Prostate gland (tissue), 2 donors: Measurements from ENCODE around the gene PAX2. TPM values are rescaled to one million over a fixed set of nuclear protein-coding genes. Genes with fewer than 3 reads are reported as not detected.

ENCODE experiments used
- DNase-seq: peaks from one replicate; pipeline ENCODE4 v3.0.0-alpha.2; 2019; ENCODE audit warnings: low spot score
- H3K27ac ChIP-seq, 2 donors: fragments of 200-600 bp; sonication (generic); 2 replicates each; pipeline ENCODE4 v1.5.1; 2017 to 2019
- H3K27me3 ChIP-seq: fragments of 200-600 bp; sonication (generic); replicated peaks from 2 replicates; pipeline ENCODE4 v1.5.1; 2019; ENCODE audit not compliant: insufficient read depth
- H3K36me3 ChIP-seq, 2 donors: fragments of 200-600 bp; sonication (generic); 1 replicate in 1 of 2; 2 replicates in 1 of 2; pipeline versions ENCODE4 v1.5.1 to v1.8.1; 2017 to 2019
- H3K4me1 ChIP-seq: fragments of 200-600 bp; sonication (generic); replicated peaks from 2 replicates; pipeline ENCODE4 v1.5.1; 2019
- H3K4me3 ChIP-seq, 2 donors: fragments of 200-600 bp; sonication (generic); 2 replicates each; pipeline ENCODE4 v1.5.1; 2017 to 2019
- H3K9me3 ChIP-seq: fragments of 200-600 bp; sonication (generic); 2 replicates; pipeline ENCODE4 v1.5.1; 2017
- CTCF ChIP-seq, 4 experiments: fragments of 200-600 bp in 2 of 4; fragments of 450-650 bp in 2 of 4; sonication (generic) in 2 of 4; IDR thresholded peaks; 1 replicate in 3 of 4; 2 replicates in 1 of 4; pipeline ENCODE4 v1.5.1; 2016 to 2019; ENCODE audit warnings: antibody characterized with exemption in 4 of 4, mild to moderate bottlenecking in 2 of 4, moderate library complexity in 2 of 4
- POLR2A ChIP-seq: fragments of 450-650 bp; IDR thresholded peaks from one replicate; pipeline ENCODE4 v1.6.1; 2016; ENCODE audit warnings: antibody characterized with exemption, mild to moderate bottlenecking
- POLR2AphosphoS5 ChIP-seq: sonication (generic); formaldehyde crosslinking; IDR thresholded peaks from one replicate; pipeline ENCODE4 v1.6.1; 2017; ENCODE audit warnings: antibody characterized with exemption
- WGBS: methylation state at CpG from one replicate; pipeline ENCODE4 v1.1.5; 2018; 5-methylcytosine and 5-hydroxymethylcytosine counted together
- intact Hi-C: fragments of 100-400 bp; cut with DNase I; formaldehyde crosslinking; loops from one replicate; pipeline ENCODE4 v1.14.2; 2022
- total RNA-seq, 2 donors: library from RNA; depleted of rRNA; stranded (reverse); fragments of >200 nt; gene quantifications; one replicate each; pipeline ENCODE4 v1.1.0, GENCODE V29; 2016

PAX2 gene
- total RNA-seq, 2 donors from 2014 or later, result 0.91 TPM; not detected in 1

- intact Hi-C loops, result no loop called here
- Histone ChIP-seq H3K27ac (no peak overlapping the region), H3K36me3 (no peaks in the 10 kb centered on the region), H3K4me1 (no peaks in the 10 kb centered on the region), H3K27me3 (peaks cover 5% of the 10 kb centered on the region), H3K4me3 (no peak overlapping the region), H3K9me3 (no peaks in the 10 kb centered on the region)
- DNase-seq, result no peak
- WGBS, result 72% methylated on average over 4 of the region's 4 CpGs
- TF ChIP-seq POLR2A, result no peak
- no peak for TF ChIP-seq POLR2AphosphoS5
- no peak for TF ChIP-seq CTCF (IDR thresholded peaks at IDR 0.05)
Measured at GRCh38 chr10:100858261-100858660, 112.9 kb downstream of the PAX2 start.

- intact Hi-C loops, result no loop called here
- H3K36me3 ChIP-seq, result no peaks in the 10 kb centered on the region
- peaks cover 5% of the 10 kb centered on the region for H3K27me3 ChIP-seq
- no peak overlapping the region for H3K4me3 ChIP-seq
- no peak for TF ChIP-seq POLR2AphosphoS5
- no peak for TF ChIP-seq POLR2A
- no peak for TF ChIP-seq CTCF (IDR thresholded peaks at IDR 0.05)
- H3K9me3 ChIP-seq, result no peaks in the 10 kb centered on the region
- DNase-seq, result no peak
- 54% methylated on average over 21 of the region's 21 CpGs for WGBS
- no peak overlapping the region for H3K27ac ChIP-seq
- no peaks in the 10 kb centered on the region for H3K4me1 ChIP-seq
Measured at GRCh38 chr10:100858747-100859483, 113.5 kb downstream of the PAX2 start.

GRCh38 chr10:100859484-100859763, 114.0 kb downstream of the PAX2 start:
- no peak overlapping the region for H3K27ac ChIP-seq
- H3K9me3 ChIP-seq, result no peaks in the 10 kb centered on the region
- DNase-seq, result no peak
- intact Hi-C loops, result no loop called here
- WGBS, result 72% methylated on average over 6 of the region's 6 CpGs
- no peak overlapping the region for H3K4me3 ChIP-seq
- no peaks in the 10 kb centered on the region for H3K36me3 ChIP-seq
- TF ChIP-seq POLR2A (no peak), CTCF (IDR thresholded peaks at IDR 0.05) (no peak), POLR2AphosphoS5 (no peak)
- peaks cover 5% of the 10 kb centered on the region for H3K27me3 ChIP-seq
- H3K4me1 ChIP-seq, result no peaks in the 10 kb centered on the region

GRCh38 chr10:100863433-100863832, 118.1 kb downstream of the PAX2 start:
- H3K4me3 ChIP-seq, result no peak overlapping the region
- no peaks in the 10 kb centered on the region for H3K9me3 ChIP-seq
- no peaks in the 10 kb centered on the region for H3K4me1 ChIP-seq
- 94% methylated on average over 7 of the region's 7 CpGs for WGBS
- TF ChIP-seq POLR2AphosphoS5, result no peak
- peaks cover 5% of the 10 kb centered on the region for H3K27me3 ChIP-seq
- no peaks in the 10 kb centered on the region for H3K36me3 ChIP-seq
- intact Hi-C loops, result loop anchor here (10.0 kb wide), 1 partner anchor 189 kb away; no protein-coding TSS in a partner anchor
- no peak overlapping the region for H3K27ac ChIP-seq
- DNase-seq, result no peak

GRCh38 chr10:100864036-100864885, 118.9 kb downstream of the PAX2 start:
- whole genome bisulfite sequencing, result 81% methylated on average over 24 of the region's 24 CpGs
- H3K27me3 ChIP-seq, result peaks cover under 1% of the 10 kb centered on the region
- intact Hi-C loops, result loop anchor here (10.0 kb wide), 1 partner anchor 189 kb away; no protein-coding TSS in a partner anchor

More at GRCh38 chr10:100864036-100864885, 118.9 kb downstream of the PAX2 start:
- H3K36me3 ChIP-seq, result no peaks in the 10 kb centered on the region
- no peak for DNase-seq
- H3K27ac ChIP-seq, result no peak overlapping the region
- TF ChIP-seq POLR2A, result no peak
- no peaks in the 10 kb centered on the region for H3K4me1 ChIP-seq
- H3K9me3 ChIP-seq, result no peaks in the 10 kb centered on the region
- H3K4me3 ChIP-seq, result no peak overlapping the region
